ENCODE measurements around the gene PCDHA12.

The PCDHA12 gene

DNA sequence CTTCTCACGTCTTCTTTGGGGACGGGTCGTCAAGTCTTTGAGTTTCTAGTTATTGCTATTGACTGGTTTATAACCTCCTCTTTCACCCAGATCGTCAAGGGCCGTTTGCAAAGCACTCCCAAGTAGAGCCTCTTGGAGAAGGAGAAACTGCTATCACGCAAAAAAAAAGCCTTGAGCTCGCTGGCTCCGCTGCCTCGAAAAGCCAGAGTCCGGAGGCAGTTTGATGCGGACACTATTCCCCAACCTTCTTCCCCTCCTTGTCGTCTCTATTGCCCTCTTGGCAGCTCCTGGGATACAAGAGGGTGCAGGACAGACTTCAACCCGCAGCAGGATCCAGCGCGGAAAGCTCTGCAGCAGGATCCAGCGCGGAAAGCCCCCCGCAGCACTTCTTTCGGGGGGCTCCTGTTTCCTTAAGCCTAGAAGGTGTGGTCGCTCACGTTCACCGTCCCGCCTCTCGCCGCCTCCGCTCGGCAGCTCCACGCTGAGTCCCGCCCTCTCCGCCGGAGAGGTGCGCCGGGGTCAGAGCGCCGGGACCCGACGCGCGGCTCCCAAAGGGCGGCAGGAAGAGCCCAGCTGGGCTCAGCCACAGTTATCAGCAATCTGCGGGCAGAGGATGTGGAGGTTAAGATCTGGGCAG lies 50.8 kb downstream of the PCDHA12 start, which contains the start of gene PCDHAC1:
Gene PCDHAC1, plus strand, starts transcription at position 494 of the 637 bp plus-strand sequence. CDS start 594 bp downstream, outside the sequence.
- Histone ChIP-seq H3K9ac (ENCODE audit: low read length) (no peak within 1 kb of the TSS), H3K4me3 (ENCODE audit: low read length) (peak within 1 kb of the TSS; percentile 77), H3K9me3 (ENCODE audit: control insufficient read depth, low read length) (peaks cover 10% of the 10 kb centered on the region), H3K4me1 (ENCODE audit: control insufficient read depth, insufficient read depth, low read length) (peaks cover 8% of the 10 kb centered on the region), H3K36me3 (ENCODE audit: control insufficient read depth, insufficient read depth, low read length, severe bottlenecking) (no peaks in the 10 kb centered on the region), H3K27me3 (replicated peaks; ENCODE audit: control insufficient read depth, insufficient read depth, low read length) (peaks cover 24% of the 10 kb centered on the region)
- no peak for DNase-seq (ENCODE audit: low read depth)

DNA sequence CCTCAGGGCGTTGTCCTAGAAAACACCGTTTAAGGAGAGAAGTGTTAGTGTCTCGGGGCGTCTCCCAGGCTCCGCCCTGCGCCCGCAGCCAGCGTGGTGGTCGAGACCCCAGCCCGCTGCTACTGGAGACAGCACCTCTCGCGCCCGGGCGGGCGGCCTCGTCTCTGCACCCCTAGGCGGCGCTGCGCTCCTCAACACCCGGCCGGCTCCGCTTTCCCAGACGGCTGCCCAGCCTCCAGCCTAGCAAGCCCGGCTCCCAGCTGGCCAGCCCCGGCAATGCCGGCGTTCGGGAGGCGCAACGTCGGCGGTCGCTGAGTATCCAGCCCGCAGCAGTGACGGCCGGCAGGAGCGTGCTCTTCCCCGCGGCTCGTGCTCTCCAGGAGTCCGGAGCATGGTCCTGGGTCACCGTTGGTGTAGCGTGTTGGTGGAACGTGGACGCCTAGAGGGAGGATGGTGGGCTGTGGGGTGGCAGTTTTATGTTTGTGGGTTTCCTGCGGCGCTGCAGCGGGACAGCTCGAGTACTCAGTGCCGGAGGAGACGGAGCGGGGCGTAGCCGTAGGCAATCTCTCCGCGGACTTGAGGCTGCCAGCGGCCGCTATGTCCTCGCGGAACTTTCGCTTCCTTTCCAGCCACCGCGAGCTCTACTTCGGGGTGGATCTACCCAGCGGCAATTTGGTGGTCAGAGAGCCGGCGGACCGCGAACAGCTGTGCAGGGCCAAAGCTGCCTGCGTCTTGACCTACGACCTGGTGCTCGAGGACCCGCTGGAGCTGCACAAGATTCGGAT lies 51.5 kb downstream of the PCDHA12 start:
- H3K4me1 ChIP-seq (ENCODE audit: control insufficient read depth, insufficient read depth, low read length) = peaks cover 8% of the 10 kb centered on the region
- peaks cover 10% of the 10 kb centered on the region for H3K9me3 ChIP-seq (ENCODE audit: control insufficient read depth, low read length)
- peaks cover 24% of the 10 kb centered on the region for H3K27me3 ChIP-seq (replicated peaks; ENCODE audit: control insufficient read depth, insufficient read depth, low read length)
- no peak overlapping the region for H3K9ac ChIP-seq (ENCODE audit: low read length)
- DNase-seq (ENCODE audit: low read depth) = peak; percentile 43
- no peaks in the 10 kb centered on the region for H3K36me3 ChIP-seq (ENCODE audit: control insufficient read depth, insufficient read depth, low read length, severe bottlenecking)
- H3K4me3 ChIP-seq (ENCODE audit: low read length) = peak overlapping the region; percentile 77

DNA sequence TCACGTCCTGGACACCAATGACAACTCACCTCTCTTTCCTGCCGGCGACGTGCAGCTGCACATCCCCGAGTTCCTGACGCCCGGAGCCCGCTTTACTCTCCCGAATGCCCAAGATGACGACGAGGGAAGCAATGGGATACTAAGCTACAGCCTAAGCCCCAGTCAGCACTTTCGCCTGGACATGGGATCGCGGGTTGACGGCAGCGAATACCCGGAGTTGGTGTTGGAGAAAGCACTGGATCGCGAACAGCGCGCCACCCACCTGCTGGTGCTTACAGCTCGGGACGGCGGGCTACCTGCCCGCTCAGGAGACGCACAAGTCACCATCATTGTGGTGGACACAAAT lies 52.1 kb downstream of the PCDHA12 start:
- Histone ChIP-seq H3K27me3 (replicated peaks; ENCODE audit: control insufficient read depth, insufficient read depth, low read length) (peaks cover 24% of the 10 kb centered on the region), H3K4me1 (ENCODE audit: control insufficient read depth, insufficient read depth, low read length) (peaks cover 8% of the 10 kb centered on the region), H3K9ac (ENCODE audit: low read length) (no peak overlapping the region), H3K9me3 (ENCODE audit: control insufficient read depth, low read length) (peaks cover 10% of the 10 kb centered on the region), H3K4me3 (ENCODE audit: low read length) (peak overlapping the region; percentile 77), H3K36me3 (ENCODE audit: control insufficient read depth, insufficient read depth, low read length, severe bottlenecking) (no peaks in the 10 kb centered on the region)
- DNase-seq (ENCODE audit: low read depth) = no peak

Measured in adipocyte (in vitro differentiated cells).